Measurements from ENCODE around the gene HJV.
A peak's percentile ranks its signal among the peaks of the same experiment; 100 is the strongest.

HJV gene

GRCh38 chr1:146013559-146013922, 8.0 kb downstream of the HJV start:
- Histone ChIP-seq H3K27ac (replicated peaks) (no peak overlapping the region), H3K4me3 (replicated peaks; ENCODE audit: insufficient read depth, low read length) (no peak overlapping the region)
- no peak for TF ChIP-seq SPI1 (IDR thresholded peaks at IDR 0.05; ENCODE audit: borderline replicate concordance, low read depth)
- TF ChIP-seq POLR2AphosphoS5 (IDR thresholded peaks at IDR 0.05; ENCODE audit: low read depth) = no peak
- no peak for TF ChIP-seq GABPA (IDR thresholded peaks at IDR 0.05; ENCODE audit: low read depth)

GRCh38 chr1:146012703-146013558, 8.6 kb downstream of the HJV start:
- no peaks in the 10 kb centered on the region for H3K27me3 ChIP-seq (ENCODE audit: insufficient read depth, poor library complexity, severe bottlenecking)
- no peak overlapping the region for H3K4me3 ChIP-seq (replicated peaks; ENCODE audit: insufficient read depth, low read length)
- DNase-seq (ENCODE audit: low read depth in 1 of 2, low spot score in 1 of 2) = peak; percentile 40 to 62
- TF ChIP-seq SPI1 (IDR thresholded peaks at IDR 0.05; ENCODE audit: borderline replicate concordance, low read depth) (no peak), POLR2AphosphoS5 (IDR thresholded peaks at IDR 0.05; ENCODE audit: low read depth) (no peak), GABPA (IDR thresholded peaks at IDR 0.05; ENCODE audit: low read depth) (no peak), CTCF (IDR thresholded peaks at IDR 0.05; ENCODE audit: insufficient read depth, low read length) (peak; percentile 60), REST (IDR thresholded peaks at IDR 0.05; ENCODE audit: insufficient replicate concordance, low read depth) (no peak)
- H3K27ac ChIP-seq (replicated peaks) = no peak overlapping the region

More at GRCh38 chr1:146013559-146013922, 8.0 kb downstream of the HJV start:
- H3K27me3 ChIP-seq (ENCODE audit: insufficient read depth, poor library complexity, severe bottlenecking) = peaks cover 2% of the 10 kb centered on the region
- DNase-seq (ENCODE audit: low read depth in 1 of 2, low spot score in 1 of 2) = no peak

- Histone ChIP-seq H3K27ac (replicated peaks) (no peak overlapping the region), H3K27me3 (ENCODE audit: insufficient read depth, poor library complexity, severe bottlenecking) (no peaks in the 10 kb centered on the region), H3K4me3 (replicated peaks; ENCODE audit: insufficient read depth, low read length) (no peak overlapping the region)
- DNase-seq (ENCODE audit: low read depth in 1 of 2, low spot score in 1 of 2) = no peak
- TF ChIP-seq REST (IDR thresholded peaks at IDR 0.05; ENCODE audit: insufficient replicate concordance, low read depth) (no peak), POLR2AphosphoS5 (IDR thresholded peaks at IDR 0.05; ENCODE audit: low read depth) (no peak), GABPA (IDR thresholded peaks at IDR 0.05; ENCODE audit: low read depth) (no peak)
These were observed 11.3 kb downstream of the HJV start for GRCh38 chr1:146010126-146010738.

- no peak for TF ChIP-seq POLR2AphosphoS5 (IDR thresholded peaks at IDR 0.05; ENCODE audit: low read depth)
- TF ChIP-seq CTCF (IDR thresholded peaks at IDR 0.05; ENCODE audit: insufficient read depth, low read length) = no peak
- TF ChIP-seq SPI1 (IDR thresholded peaks at IDR 0.05; ENCODE audit: borderline replicate concordance, low read depth) = no peak
- no peak for TF ChIP-seq GABPA (IDR thresholded peaks at IDR 0.05; ENCODE audit: low read depth)
- no peak for TF ChIP-seq REST (IDR thresholded peaks at IDR 0.05; ENCODE audit: insufficient replicate concordance, low read depth)
These were observed 13.9 kb downstream of the HJV start for GRCh38 chr1:146007489-146008133.

More at GRCh38 chr1:146007489-146008133, 13.9 kb downstream of the HJV start:
- H3K27me3 ChIP-seq (ENCODE audit: insufficient read depth, poor library complexity, severe bottlenecking) = no peaks in the 10 kb centered on the region
- no peak for DNase-seq (ENCODE audit: low read depth in 1 of 2, low spot score in 1 of 2)
- no peak overlapping the region; the same call in 1 of the 2 replicates for H3K27ac ChIP-seq (replicated peaks)
- H3K4me3 ChIP-seq (replicated peaks; ENCODE audit: insufficient read depth, low read length) = no peak overlapping the region

All from HL-60 (cell line).